AG08395 (cell line): Measurements from ENCODE around the gene EIF3K.
A peak's percentile ranks its signal among the peaks of the same experiment; 100 is the strongest.
"Not testable (repeated sequence)": the region's sequence is repeated elsewhere in the genome, so short reads cannot be mapped to it uniquely, and the experiment has no call there.

Experiments
- DNase-seq: peaks from one replicate; pipeline ENCODE4 v3.0.0; 2012; ENCODE audit warnings: mixed read lengths, low spot score

EIF3K gene

GRCh38 chr19:38617764-38618589 lies 1.0 kb upstream of the EIF3K start, which contains the start of gene MAP4K1:
Gene MAP4K1, minus strand, starts transcription at chr19:38617953. Its CDS starts 58 bp downstream, at chr19:38617895.
- no peak for DNase-seq

GRCh38 chr19:38619361-38620174 lies 580 bp downstream of the EIF3K start:
- no peak for DNase-seq

- no peak for DNase-seq
Observed at GRCh38 chr19:38624822-38625221, 5.8 kb downstream of the EIF3K start.

DNA sequence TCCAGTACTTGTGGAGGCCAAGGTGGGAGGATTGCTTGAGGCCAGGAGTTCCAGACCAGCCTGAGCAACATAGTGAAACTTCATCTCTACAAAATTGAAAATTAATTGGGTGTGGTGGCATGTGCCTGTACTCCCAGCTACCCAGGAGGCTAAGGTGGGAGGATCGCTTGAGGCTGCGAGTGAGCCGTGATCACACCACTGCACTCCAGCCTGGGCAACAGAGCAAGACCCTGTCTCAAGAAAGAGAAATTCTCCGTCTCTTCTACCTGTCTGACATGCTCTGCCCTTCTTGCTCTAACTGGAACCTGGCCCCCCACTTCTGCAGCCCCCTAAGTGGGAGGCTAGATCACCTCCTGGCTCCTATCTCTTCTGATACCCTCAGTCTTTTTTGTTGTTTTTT lies 7.4 kb downstream of the EIF3K start:
- DNase-seq: no peak

GRCh38 chr19:38629568-38629967 lies 10.6 kb downstream of the EIF3K start:
- no peak for DNase-seq

- DNase-seq: not testable (repeated sequence)
Observed at GRCh38 chr19:38631301-38631700, 12.3 kb downstream of the EIF3K start.

GRCh38 chr19:38631811-38632475 lies 13.0 kb downstream of the EIF3K start:
- DNase-seq: not testable (repeated sequence)

GRCh38 chr19:38632476-38633213 lies 13.7 kb downstream of the EIF3K start:
- no peak for DNase-seq

DNA sequence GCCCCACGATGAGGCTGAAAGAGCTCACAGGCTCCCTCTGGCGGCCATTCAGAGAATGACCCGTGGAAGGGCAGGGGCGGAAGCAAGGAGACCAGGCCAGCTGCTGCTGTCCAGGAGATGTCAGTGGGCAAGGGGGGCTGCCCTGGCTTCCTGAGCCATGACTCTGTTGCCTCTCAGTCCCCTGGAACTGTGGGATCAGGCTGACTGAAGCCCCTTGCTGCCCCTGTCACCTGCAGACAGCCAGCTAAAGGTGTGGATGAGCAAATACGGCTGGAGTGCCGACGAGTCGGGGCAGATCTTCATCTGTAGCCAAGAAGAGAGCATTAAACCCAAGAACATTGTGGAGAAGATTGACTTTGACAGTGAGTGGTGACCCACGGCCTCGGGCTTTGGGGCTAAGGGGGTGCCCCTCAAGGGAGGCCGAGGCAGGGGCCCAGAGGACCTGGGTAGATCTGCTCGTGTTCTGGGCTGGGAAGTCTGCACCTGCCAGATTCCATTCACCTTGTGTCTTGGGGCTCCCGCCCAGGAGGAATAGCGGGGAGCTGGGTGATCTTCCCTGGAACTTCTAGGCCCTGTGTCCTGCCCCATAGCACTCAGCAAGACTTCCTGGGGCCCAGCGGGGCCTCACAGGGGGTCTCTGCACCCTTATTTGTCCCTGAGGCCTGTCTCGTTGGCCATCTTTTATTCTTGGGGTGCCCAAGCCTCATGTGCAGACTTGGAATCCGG lies 15.9 kb downstream of the EIF3K start:
- DNase-seq: peak; percentile 83

DNA sequence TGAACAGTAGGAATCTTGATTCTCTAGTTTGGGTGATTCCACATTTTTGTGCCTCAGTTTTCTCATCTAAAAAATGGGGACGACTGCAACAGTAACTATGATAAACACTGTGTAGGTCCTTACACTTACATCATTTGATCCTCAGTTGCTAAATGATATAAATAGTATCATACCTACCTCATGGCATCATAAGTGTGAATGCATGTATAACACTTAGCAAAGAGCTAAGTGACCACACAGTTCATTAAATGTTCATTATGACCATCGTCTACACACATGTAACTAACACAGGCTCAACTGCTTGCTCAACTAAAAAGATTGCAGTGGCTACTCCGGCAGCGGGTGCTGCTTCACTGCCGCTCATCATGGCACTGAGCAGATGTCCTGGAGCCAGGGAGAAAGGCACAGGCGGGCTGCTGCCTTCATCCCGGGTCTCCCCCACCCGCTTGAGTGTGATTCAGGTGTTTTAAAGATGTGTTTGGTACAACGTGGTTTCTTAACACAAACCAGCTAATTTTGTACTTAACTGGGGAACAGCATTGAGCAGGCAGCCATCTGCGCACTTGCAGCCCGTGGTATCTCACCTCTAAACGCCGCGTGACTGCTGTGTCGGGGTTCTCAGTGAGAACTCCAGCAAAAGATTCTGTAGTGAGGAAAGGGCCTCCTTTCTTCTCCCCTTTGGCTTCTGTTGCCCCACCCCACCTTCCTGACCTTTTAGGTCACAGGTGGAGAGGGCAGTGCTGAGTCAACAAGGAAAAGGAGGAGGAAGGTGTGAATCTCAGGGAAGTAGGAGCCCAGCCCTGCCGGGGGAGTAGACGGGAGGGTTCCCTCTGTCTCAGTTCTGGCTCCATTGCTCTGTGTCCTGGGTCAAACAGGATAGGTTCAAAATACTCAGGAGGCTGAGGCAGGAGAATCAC lies 16.8 kb downstream of the EIF3K start:
- DNase-seq: no peak

DNA sequence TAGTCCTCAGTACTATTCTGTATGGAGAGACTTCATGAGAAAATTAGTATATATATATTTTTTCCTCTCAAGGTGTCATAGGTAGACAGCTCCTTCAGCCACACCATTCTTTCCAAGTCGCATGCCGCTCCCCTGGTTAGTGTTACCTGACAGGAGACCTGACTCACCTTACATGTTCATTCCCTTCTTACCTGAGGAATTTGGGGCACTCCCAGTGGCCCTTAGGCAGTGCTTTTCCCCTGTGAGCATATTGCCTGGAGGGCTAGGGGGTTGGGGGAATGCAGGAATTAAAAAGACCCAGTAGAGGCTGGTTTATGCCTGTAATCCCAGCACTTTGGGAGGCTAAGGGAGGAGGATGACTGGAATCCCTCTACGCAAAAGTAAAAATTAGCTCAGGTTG lies 19.5 kb downstream of the EIF3K start:
- no peak for DNase-seq

GRCh38 chr19:38639679-38640078 lies 20.7 kb downstream of the EIF3K start:
- DNase-seq: no peak

- no peak for DNase-seq
Observed at GRCh38 chr19:38640368-38640767, 21.4 kb downstream of the EIF3K start.

DNA sequence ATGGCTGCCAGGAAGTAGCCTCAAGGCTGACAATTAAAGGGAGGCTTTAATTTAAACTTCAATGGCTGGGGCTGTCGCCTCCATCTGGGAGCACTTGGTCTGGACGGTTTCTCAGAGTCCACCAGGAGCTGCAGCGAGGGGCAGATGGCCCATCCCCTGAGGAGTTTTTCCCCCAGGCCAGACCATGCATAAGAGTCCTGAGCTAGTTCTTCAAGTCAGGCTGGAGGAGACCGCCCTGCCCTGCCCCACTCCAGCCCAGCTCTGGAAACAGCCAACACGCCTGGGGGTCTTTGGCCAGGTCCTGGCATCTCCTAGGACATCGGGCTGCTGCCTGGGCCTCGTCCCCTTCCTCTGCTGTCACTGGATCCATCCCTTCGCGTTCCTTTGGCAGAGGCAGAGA lies 23.2 kb downstream of the EIF3K start:
- DNase-seq: no peak

- no peak for DNase-seq
Observed at GRCh38 chr19:38644719-38645118, 25.7 kb downstream of the EIF3K start.

GRCh38 chr19:38647368-38647965 lies 28.5 kb downstream of the EIF3K start, which contains the start of gene ACTN4:
Gene ACTN4, plus strand, starts transcription at chr19:38647649. Its CDS starts 97 bp downstream, at chr19:38647746.
- peak; percentile 99 for DNase-seq

- no peak for DNase-seq
Observed at GRCh38 chr19:38647966-38648768, 29.2 kb downstream of the EIF3K start.

- no peak for DNase-seq
Observed at GRCh38 chr19:38648769-38649304, 29.8 kb downstream of the EIF3K start.
